NB4 (cell line): ENCODE data around the gene TMPRSS13.

Experiments
- DNase-seq: peaks from one replicate; pipeline ENCODE4 v3.0.0; 2010; ENCODE audit warnings: low read depth
- H3K4me3 ChIP-seq: one replicate; pipeline ENCODE4 v1.5.1; 2011; ENCODE audit warnings: mild to moderate bottlenecking, low read depth, low read length, moderate library complexity
- MYC ChIP-seq: IDR thresholded peaks from 2 replicates; pipeline ENCODE4 v1.6.1; 2011; ENCODE audit warnings: low read depth, low read length
- POLR2A ChIP-seq: IDR thresholded peaks from 2 replicates; pipeline ENCODE4 v1.6.1; 2011; ENCODE audit warnings: mild to moderate bottlenecking; ENCODE audit not compliant: insufficient read length; ENCODE audit errors: extremely low read depth
- TF ChIP-seq, protein P1 (sequence below): IDR thresholded peaks from 2 replicates; pipeline ENCODE4 v1.6.1; 2011; ENCODE audit warnings: low read depth, low read length
- TF ChIP-seq, protein P2 (sequence below): IDR thresholded peaks from one replicate; pipeline ENCODE4 v1.5.1; 2012; ENCODE audit warnings: low read depth, low read length

The TMPRSS13 gene

DNA sequence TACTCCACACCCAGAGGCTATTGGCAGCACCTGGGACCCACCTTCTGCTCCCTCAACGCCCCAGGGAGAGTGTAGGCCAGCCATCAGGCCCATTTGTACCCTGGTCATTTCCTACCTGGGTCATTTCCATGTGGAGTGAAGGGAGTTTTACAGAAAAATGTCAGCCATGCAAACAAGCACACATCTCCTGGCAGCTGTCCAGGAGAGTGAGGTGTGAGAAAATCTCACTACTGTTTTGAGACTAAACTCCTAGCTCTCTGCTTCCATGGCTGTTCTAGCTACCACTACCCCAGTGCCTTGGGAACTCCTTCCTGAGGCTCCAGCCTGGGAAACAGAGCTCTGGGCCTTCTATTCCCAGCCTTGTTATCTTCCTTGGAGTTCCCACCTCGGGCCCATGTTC, 2.8 kb upstream of the TMPRSS13 start:
- TF ChIP-seq MYC: no peak
- TF ChIP-seq POLR2A: no peak
- TF ChIP-seq, protein P1, sequence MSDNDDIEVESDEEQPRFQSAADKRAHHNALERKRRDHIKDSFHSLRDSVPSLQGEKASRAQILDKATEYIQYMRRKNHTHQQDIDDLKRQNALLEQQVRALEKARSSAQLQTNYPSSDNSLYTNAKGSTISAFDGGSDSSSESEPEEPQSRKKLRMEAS: no peak
- TF ChIP-seq, protein P2, sequence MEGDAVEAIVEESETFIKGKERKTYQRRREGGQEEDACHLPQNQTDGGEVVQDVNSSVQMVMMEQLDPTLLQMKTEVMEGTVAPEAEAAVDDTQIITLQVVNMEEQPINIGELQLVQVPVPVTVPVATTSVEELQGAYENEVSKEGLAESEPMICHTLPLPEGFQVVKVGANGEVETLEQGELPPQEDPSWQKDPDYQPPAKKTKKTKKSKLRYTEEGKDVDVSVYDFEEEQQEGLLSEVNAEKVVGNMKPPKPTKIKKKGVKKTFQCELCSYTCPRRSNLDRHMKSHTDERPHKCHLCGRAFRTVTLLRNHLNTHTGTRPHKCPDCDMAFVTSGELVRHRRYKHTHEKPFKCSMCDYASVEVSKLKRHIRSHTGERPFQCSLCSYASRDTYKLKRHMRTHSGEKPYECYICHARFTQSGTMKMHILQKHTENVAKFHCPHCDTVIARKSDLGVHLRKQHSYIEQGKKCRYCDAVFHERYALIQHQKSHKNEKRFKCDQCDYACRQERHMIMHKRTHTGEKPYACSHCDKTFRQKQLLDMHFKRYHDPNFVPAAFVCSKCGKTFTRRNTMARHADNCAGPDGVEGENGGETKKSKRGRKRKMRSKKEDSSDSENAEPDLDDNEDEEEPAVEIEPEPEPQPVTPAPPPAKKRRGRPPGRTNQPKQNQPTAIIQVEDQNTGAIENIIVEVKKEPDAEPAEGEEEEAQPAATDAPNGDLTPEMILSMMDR: no peak
- no peak for DNase-seq
- H3K4me3 ChIP-seq: no peak overlapping the region

DNA sequence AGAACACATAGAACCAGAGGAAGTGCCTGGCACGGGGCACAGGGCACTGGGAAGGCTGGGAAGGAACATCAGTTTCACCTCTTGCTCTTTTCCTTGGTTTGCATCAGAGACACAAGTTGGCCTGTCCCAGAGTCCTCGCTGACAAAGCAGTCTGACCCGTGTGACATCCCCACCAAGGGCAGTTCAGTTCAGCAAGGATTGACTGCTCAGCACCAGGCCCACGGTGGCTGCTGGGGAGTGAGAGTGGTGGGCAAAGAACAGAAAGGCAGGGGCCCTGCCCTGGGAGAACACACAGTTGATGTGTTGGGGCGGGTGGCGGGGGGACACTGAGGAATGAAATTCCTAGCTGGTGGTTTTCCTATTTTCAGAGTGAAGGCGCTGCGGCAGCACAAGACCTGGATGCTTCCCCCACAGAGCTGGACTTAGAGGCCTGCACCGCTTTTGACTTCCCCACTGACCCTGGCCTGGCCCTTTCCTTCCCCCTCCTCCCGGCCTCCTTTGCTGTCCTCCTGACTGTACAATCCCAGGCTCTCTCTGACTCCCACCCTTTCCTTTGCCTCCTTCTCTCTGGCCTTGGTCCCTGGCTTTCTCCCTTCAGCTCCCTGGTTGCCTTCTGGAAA, 2.2 kb upstream of the TMPRSS13 start:
- no peak for TF ChIP-seq MYC
- TF ChIP-seq, protein P1: no peak
- TF ChIP-seq, protein P2: no peak
- TF ChIP-seq POLR2A: no peak
- no peak for DNase-seq
- no peak overlapping the region for H3K4me3 ChIP-seq

DNA sequence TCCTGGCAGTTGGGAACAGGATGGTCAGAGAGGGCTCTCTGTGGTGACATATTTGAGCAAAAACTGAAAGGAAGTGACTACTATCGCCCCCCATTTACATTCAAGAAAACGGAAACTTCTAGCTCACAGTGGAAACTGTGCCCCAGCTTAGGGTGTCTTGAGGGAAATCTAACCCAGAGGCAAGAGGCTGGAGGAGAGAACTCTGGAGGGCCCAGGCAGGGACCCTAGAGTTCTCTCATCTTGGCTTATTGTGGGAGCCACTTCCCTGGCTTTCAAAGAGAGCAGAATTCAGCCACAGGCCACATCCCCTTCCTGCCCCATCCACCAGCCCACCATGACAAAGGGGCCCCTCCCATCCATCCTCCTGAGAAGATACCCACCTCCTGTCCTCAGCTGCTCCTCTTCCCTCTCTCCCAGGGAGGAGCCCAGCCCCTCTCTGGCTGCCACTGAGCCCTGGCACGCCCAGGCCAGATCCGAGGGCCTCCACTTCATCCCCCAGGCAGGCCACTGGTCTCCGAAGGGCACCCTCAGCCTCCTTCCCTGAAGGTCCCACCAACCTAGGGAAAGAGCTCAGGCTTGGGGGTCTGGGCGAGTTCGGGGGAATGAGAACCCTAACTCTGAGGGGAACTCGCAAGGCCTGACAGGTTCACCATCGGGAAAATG, 1.6 kb upstream of the TMPRSS13 start:
- TF ChIP-seq MYC (no peak), POLR2A (no peak)
- TF ChIP-seq, protein P1: no peak
- TF ChIP-seq, protein P2: no peak
- no peak overlapping the region for H3K4me3 ChIP-seq
- DNase-seq: no peak

DNA sequence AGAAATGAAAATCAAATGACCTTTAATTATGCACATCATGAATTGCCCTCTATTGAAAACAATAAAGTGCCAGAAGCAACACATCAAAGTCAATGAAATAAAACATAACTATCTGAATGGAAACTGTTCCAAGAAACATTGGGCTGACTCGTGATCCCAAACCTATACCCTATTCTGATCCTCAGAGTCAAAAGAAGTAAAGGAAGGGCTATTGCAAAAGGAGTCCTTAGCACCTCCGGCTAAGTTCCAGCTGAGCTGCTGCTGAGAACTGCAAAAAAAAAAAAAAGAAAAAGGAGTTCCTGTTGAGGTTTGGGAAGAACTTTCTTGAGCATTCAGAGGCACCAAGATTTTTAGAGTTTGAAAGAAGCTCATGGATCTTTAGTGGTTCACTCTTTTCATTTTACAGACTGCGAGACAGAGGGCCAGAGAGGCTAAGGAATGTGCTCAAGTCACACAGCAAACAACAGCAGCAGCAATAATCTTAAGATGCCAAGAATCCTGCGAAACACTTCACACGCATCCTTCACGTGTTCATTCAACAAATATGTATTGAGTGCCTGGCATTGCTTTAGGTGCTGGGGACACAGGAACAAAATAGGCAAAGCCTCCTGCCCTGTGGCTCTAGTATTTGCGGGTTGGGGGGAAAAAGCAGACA, 841 bp upstream of the TMPRSS13 start:
- no peak overlapping the region for H3K4me3 ChIP-seq
- TF ChIP-seq MYC (no peak), POLR2A (no peak)
- TF ChIP-seq, protein P2: no peak
- TF ChIP-seq, protein P1: no peak
- no peak for DNase-seq

DNA sequence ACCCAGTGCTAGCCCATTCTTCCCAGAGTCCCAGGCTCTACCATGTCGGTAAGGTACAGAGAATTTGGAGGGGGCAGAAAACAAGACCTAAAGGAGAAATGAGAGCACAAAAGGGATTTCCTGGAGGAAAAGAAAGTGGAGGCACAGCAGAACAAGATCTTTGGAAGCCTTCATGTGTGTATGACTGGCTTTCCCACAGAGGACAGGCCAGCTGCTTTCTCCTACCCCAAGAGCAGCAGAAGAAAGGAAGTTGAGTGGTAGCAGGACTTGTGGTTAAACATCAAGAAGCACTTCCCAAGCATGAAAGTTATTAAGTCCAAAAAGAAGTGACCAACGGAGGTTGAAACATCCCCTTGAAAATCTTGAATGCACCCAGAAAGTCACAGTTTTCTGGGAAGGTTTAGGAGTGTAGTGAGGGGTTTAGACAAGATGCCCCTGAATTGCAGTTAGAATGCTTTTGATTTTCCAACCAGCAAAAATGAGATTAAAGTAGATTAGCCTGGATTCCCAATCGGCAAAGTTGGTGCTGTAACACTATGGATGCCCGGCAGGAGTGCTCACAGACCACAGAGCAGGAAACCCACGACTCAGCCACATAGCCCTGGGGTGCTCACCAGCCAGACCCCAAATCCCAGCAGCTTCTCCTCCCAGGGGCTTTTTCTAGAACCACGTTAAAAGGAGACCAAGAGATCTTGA, 608 bp downstream of the TMPRSS13 start:
- H3K4me3 ChIP-seq: no peak overlapping the region
- no peak for TF ChIP-seq POLR2A
- TF ChIP-seq MYC: no peak
- TF ChIP-seq, protein P1: no peak
- TF ChIP-seq, protein P2: no peak
- no peak for DNase-seq
